ENCODE results near the gene OR6M1. TPM values are rescaled to one million over a fixed set of nuclear protein-coding genes. Genes with fewer than 3 reads are reported as not detected.

The OR6M1 gene
- total and polyA plus RNA-seq, 9 of the 15 experiments (the other 6 are each of a cell fraction or from before 2014, with no cell fraction given), result not detected

DNA sequence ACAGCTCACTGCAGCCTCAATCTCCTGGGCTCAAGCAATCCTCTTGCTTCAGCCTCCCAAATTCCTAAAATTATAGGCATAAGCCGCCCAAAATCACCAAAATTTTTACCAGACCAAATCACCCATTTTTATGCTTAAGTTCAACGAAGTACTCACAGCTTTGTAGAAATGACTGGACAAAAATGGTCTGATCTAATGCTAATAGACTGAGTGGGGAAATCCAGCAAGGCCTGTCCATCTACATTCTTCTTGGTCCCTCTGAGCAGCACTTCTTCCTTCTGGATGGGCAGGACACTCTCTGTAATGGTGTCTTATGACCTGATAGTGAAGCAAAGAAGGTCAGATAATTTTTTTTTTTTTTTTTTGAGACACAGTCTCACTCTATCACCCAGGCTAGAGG, 33.1 kb downstream of the OR6M1 start:
- TF ChIP-seq, protein P1, sequence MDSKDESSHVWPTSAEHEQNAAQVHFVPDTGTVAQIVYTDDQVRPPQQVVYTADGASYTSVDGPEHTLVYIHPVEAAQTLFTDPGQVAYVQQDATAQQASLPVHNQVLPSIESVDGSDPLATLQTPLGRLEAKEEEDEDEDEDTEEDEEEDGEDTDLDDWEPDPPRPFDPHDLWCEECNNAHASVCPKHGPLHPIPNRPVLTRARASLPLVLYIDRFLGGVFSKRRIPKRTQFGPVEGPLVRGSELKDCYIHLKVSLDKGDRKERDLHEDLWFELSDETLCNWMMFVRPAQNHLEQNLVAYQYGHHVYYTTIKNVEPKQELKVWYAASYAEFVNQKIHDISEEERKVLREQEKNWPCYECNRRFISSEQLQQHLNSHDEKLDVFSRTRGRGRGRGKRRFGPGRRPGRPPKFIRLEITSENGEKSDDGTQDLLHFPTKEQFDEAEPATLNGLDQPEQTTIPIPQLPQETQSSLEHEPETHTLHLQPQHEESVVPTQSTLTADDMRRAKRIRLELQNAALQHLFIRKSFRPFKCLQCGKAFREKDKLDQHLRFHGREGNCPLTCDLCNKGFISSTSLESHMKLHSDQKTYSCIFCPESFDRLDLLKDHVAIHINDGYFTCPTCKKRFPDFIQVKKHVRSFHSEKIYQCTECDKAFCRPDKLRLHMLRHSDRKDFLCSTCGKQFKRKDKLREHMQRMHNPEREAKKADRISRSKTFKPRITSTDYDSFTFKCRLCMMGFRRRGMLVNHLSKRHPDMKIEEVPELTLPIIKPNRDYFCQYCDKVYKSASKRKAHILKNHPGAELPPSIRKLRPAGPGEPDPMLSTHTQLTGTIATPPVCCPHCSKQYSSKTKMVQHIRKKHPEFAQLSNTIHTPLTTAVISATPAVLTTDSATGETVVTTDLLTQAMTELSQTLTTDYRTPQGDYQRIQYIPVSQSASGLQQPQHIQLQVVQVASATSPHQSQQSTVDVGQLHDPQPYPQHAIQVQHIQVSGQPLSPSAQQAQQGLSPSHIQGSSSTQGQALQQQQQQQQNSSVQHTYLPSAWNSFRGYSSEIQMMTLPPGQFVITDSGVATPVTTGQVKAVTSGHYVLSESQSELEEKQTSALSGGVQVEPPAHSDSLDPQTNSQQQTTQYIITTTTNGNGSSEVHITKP (IDR thresholded peaks at IDR 0.05; ENCODE audit: partially characterized antibody), result peak; percentile 32
- TF ChIP-seq FOXM1 (IDR thresholded peaks at IDR 0.05; ENCODE audit: low read depth) (no peak), FOXM1 (CRISPR knock-in tag; IDR thresholded peaks at IDR 0.05; ENCODE audit: low read depth) (no peak), ZNF780A (CRISPR knock-in tag; IDR thresholded peaks at IDR 0.05) (no peak)
- in situ Hi-C loops (cut with MboI) (no loop called here), intact Hi-C loops (cut with micrococcal nuclease) (no loop called here)
- H3K4me1 ChIP-seq (replicated peaks in 1 of 2; ENCODE audit: control insufficient read depth in 2 of 2, insufficient read depth in 2 of 2, low read length in 2 of 2), result no peaks in the 10 kb centered on the region
- H3K9me3 ChIP-seq (replicated peaks; ENCODE audit: control insufficient read depth, insufficient read depth, low read depth, low read length), result no peaks in the 10 kb centered on the region
- CTCF ChIA-PET (ENCODE audit: low intra/inter-chr PET ratio), result no interaction called here
- H3K9ac ChIP-seq (ENCODE audit: insufficient read depth in 1 of 2, low read depth in 2 of 2, low read length in 2 of 2), result no peak overlapping the region
- H2AFZ ChIP-seq (ENCODE audit: low read depth, low read length), result no peak overlapping the region
- DNase-seq (ENCODE audit: extremely low read depth in 1 of 4, low spot score in 3 of 4) (no peak), ATAC-seq (no peak), FAIRE-seq (no peak)
- H3K9me1 ChIP-seq (ENCODE audit: control insufficient read depth, insufficient read depth, low read length), result no peaks in the 10 kb centered on the region
- H3K27me3 ChIP-seq (ENCODE audit: control insufficient read depth in 2 of 2, insufficient read depth in 2 of 2, low read length in 2 of 2), result no peaks in the 10 kb centered on the region
- 0% methylated on average over 2 of the region's 2 CpGs for WGBS (ENCODE audit: insufficient coverage, low coverage, missing lambda C conversion rate)
- POLR2A ChIA-PET, result no interaction called here
- H3K36me3 ChIP-seq (ENCODE audit: control insufficient read depth, insufficient read depth, low read length), result no peaks in the 10 kb centered on the region
- H3K4me3 ChIP-seq, result no peak overlapping the region
- H3K4me2 ChIP-seq (ENCODE audit: insufficient read depth, low read length), result no peak overlapping the region
- H3K27ac ChIP-seq (ENCODE audit: extremely low read depth, low read depth, low read length), result no peak overlapping the region
- BruUV-seq (replicated peaks), result no TSS peak
- H4K20me1 ChIP-seq (replicated peaks; ENCODE audit: control insufficient read depth, insufficient read depth, low read length), result no peaks in the 10 kb centered on the region
- H3K79me2 ChIP-seq (ENCODE audit: control insufficient read depth, insufficient read depth, low read length), result no peaks in the 10 kb centered on the region

Data from K562 (cell line).